Bronchial epithelial cell (primary cell): Measurements from ENCODE around the gene B3GNT5. TPM values are rescaled to one million over a fixed set of nuclear protein-coding genes. Genes with fewer than 3 reads are reported as not detected.

ENCODE experiments used
- DNase-seq: peaks from one replicate; pipeline ENCODE4 v3.0.0-alpha.2; 2010; ENCODE audit warnings: low read depth
- FAIRE-seq: peaks from 2 replicates; lab custom pipeline; 2011; peaks lifted over from hg19 to GRCh38; lab: Jason Lieb, UNC
- H3K27me3 ChIP-seq: 2 replicates; pipeline ENCODE4 v1.5.1; 2011; ENCODE audit warnings: low read length; ENCODE audit not compliant: control insufficient read depth, insufficient read depth
- H3K36me3 ChIP-seq: 2 replicates; pipeline ENCODE4 v1.5.1; 2011; ENCODE audit warnings: low read length; ENCODE audit not compliant: control insufficient read depth, insufficient read depth
- H3K4me3 ChIP-seq: 2 replicates; pipeline ENCODE4 v1.5.1; 2011; ENCODE audit warnings: mild to moderate bottlenecking, low read depth, low read length, control low read depth
- total RNA-seq: library from RNA; depleted of rRNA; stranded (reverse); fragments of >200 nt; gene quantifications from 2 replicates; pipeline ENCODE4 v1.2.1, GENCODE V29; 2014
- TF ChIP-seq, protein P1 (sequence below): IDR thresholded peaks from 2 replicates; pipeline ENCODE4 v1.5.1; 2011; ENCODE audit warnings: mild to moderate bottlenecking, moderate library complexity, low read length, control low read depth, inconsistent platforms; ENCODE audit not compliant: insufficient read depth, severe bottlenecking

The B3GNT5 gene
- total RNA-seq, 1 donor from 2014 or later, result 31.6 TPM

DNA sequence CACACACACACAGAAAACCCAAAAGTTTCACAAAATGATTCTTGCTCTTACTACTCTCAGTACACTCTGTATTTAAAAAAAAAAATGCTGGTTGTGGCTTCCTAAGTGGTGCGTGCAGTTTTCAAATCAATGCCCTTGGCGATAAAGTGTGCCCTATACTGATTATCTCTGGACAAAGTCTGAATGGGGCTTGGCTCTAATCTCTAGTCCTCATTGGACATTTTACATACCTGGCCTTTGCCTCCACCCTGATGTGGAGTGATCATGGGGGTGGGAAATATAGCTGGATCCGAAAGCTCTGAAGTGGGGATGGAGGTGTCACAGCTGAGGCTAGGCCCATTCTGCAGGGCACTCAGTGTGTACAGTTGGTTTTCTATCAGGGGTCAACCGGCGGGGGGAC is 14.1 kb downstream of the B3GNT5 start:
- no peak for DNase-seq
- Histone ChIP-seq H3K27me3 (no peaks in the 10 kb centered on the region), H3K36me3 (peaks cover 14% of the 10 kb centered on the region), H3K4me3 (no peak overlapping the region)
- FAIRE-seq, result no peak
- TF ChIP-seq, protein P1, sequence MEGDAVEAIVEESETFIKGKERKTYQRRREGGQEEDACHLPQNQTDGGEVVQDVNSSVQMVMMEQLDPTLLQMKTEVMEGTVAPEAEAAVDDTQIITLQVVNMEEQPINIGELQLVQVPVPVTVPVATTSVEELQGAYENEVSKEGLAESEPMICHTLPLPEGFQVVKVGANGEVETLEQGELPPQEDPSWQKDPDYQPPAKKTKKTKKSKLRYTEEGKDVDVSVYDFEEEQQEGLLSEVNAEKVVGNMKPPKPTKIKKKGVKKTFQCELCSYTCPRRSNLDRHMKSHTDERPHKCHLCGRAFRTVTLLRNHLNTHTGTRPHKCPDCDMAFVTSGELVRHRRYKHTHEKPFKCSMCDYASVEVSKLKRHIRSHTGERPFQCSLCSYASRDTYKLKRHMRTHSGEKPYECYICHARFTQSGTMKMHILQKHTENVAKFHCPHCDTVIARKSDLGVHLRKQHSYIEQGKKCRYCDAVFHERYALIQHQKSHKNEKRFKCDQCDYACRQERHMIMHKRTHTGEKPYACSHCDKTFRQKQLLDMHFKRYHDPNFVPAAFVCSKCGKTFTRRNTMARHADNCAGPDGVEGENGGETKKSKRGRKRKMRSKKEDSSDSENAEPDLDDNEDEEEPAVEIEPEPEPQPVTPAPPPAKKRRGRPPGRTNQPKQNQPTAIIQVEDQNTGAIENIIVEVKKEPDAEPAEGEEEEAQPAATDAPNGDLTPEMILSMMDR, result no peak

DNA sequence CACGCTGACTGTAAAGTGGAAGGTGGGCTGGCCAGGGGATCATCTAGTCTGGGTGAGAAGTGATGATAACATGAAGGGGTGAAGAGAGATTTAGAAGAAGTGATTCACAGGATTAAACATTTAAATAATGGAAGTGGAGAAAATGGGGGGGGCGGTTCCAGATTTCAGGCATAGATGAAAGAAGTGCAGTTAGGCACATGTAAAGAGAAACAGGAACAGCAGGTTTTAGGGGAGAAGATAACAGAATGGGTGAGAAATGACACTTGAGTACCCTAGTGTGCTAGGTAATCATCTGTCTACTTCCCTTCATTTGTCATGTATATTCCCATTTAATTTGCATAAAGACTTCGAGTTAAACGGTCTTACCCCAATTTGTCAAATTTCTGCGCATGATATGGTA is 15.3 kb downstream of the B3GNT5 start:
- TF ChIP-seq, protein P1, result no peak
- Histone ChIP-seq H3K36me3 (peaks cover 14% of the 10 kb centered on the region), H3K27me3 (no peaks in the 10 kb centered on the region), H3K4me3 (no peak overlapping the region)
- FAIRE-seq (no peak), DNase-seq (peak; percentile 49)

- DNase-seq (no peak), FAIRE-seq (no peak)
- peaks cover 14% of the 10 kb centered on the region for H3K36me3 ChIP-seq
- no peak overlapping the region for H3K4me3 ChIP-seq
- no peaks in the 10 kb centered on the region for H3K27me3 ChIP-seq
- TF ChIP-seq, protein P1, result no peak
Observed at GRCh38 chr3:183269345-183269744, 16.3 kb downstream of the B3GNT5 start.

DNA sequence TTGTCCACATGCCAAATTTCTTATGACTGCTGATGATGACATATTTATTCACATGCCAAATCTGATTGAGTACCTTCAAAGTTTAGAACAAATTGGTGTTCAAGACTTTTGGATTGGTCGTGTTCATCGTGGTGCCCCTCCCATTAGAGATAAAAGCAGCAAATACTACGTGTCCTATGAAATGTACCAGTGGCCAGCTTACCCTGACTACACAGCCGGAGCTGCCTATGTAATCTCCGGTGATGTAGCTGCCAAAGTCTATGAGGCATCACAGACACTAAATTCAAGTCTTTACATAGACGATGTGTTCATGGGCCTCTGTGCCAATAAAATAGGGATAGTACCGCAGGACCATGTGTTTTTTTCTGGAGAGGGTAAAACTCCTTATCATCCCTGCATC is 17.3 kb downstream of the B3GNT5 start:
- TF ChIP-seq, protein P1, result no peak
- FAIRE-seq (no peak), DNase-seq (no peak)
- Histone ChIP-seq H3K4me3 (no peak overlapping the region), H3K27me3 (no peaks in the 10 kb centered on the region), H3K36me3 (peaks cover 14% of the 10 kb centered on the region)

DNA sequence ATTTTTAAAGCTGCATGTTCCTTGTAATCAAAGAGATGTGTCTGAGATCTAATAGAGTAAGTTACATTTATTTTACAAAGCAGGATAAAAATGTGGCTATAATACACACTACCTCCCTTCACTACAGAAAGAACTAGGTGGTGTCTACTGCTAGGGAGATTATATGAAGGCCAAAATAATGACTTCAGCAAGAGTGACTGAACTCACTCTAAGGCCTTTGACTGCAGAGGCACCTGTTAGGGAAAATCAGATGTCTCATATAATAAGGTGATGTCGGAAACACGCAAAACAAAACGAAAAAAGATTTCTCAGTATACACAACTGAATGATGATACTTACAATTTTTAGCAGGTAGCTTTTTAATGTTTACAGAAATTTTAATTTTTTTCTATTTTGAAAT is 19.1 kb downstream of the B3GNT5 start:
- DNase-seq (no peak), FAIRE-seq (no peak)
- Histone ChIP-seq H3K27me3 (no peaks in the 10 kb centered on the region), H3K4me3 (no peak overlapping the region), H3K36me3 (peaks cover 13% of the 10 kb centered on the region)
- TF ChIP-seq, protein P1, result no peak

DNA sequence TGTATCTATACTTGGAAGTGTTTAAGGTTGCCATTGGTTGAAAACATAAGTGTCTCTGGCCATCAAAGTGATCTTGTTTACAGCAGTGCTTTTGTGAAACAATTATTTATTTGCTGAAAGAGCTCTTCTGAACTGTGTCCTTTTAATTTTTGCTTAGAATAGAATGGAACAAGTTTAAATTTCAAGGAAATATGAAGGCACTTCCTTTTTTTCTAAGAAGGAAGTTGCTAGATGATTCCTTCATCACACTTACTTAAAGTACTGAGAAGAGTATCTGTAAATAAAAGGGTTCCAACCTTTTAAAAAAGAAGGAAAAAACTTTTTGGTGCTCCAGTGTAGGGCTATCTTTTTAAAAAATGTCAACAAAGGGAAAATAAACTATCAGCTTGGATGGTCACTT is 19.7 kb downstream of the B3GNT5 start:
- no peak for DNase-seq
- peaks cover 11% of the 10 kb centered on the region for H3K36me3 ChIP-seq
- TF ChIP-seq, protein P1, result no peak
- H3K4me3 ChIP-seq, result no peak overlapping the region
- H3K27me3 ChIP-seq, result no peaks in the 10 kb centered on the region
- FAIRE-seq, result no peak
